ENCODE measurements around the gene PPP1R2C.

The PPP1R2C gene

DNA sequence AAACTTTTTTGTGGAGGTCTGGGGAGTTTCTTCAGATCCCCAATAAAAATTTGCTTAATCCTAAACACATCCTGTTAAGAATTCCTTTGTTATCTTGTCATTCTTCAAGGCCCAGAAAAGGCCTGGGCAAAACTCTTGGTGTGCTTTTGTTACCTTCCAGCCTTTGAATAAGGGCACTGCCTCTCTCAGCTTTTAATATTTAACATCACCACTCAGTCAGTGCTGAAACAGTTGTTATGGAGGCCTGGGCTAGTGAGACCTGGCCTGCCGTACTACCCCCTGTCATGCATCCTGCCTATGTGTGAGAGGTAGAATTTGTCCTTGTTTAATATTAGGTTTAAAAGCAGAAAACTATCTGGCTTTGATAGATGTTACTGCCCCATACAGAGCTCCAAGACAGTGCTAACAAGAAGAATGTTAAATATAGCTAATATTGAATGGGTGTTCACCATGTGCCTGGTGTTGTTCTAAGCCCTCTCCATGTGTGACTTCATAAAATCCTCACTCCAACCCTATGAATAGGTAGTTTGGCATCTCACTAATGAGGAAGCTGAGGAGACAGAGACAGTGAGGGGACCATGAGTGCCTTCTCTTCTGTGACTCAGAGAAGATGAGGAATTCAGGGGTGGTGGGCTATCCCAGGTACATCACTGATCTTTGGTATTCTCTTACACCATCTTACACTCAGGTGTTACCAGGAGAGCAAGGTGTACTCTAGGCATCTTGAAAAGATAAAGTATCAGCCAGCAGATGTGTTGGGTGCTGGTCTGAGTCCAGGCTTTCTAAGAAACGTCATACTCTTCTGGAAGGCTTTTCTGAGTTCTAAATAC, 6.2 kb downstream of the PPP1R2C start:
- no peak overlapping the region for H3K4me3 ChIP-seq (ENCODE audit: severe bottlenecking)
- H3K4me1 ChIP-seq (ENCODE audit: insufficient read depth, poor library complexity, severe bottlenecking): no peaks in the 10 kb centered on the region
- DNase-seq (ENCODE audit: low spot score): no peak
- no peak overlapping the region for H3K27ac ChIP-seq (ENCODE audit: poor library complexity, severe bottlenecking)
- H3K36me3 ChIP-seq (ENCODE audit: low read depth): no peaks in the 10 kb centered on the region
- H3K27me3 ChIP-seq (ENCODE audit: insufficient read depth, poor library complexity, severe bottlenecking): no peaks in the 10 kb centered on the region
- TF ChIP-seq, protein P1, sequence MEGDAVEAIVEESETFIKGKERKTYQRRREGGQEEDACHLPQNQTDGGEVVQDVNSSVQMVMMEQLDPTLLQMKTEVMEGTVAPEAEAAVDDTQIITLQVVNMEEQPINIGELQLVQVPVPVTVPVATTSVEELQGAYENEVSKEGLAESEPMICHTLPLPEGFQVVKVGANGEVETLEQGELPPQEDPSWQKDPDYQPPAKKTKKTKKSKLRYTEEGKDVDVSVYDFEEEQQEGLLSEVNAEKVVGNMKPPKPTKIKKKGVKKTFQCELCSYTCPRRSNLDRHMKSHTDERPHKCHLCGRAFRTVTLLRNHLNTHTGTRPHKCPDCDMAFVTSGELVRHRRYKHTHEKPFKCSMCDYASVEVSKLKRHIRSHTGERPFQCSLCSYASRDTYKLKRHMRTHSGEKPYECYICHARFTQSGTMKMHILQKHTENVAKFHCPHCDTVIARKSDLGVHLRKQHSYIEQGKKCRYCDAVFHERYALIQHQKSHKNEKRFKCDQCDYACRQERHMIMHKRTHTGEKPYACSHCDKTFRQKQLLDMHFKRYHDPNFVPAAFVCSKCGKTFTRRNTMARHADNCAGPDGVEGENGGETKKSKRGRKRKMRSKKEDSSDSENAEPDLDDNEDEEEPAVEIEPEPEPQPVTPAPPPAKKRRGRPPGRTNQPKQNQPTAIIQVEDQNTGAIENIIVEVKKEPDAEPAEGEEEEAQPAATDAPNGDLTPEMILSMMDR (IDR thresholded peaks at IDR 0.05; ENCODE audit: poor library complexity, severe bottlenecking): no peak
- ATAC-seq (ENCODE audit: low read depth): no peak
- H3K9me3 ChIP-seq (ENCODE audit: severe bottlenecking): no peaks in the 10 kb centered on the region

DNA sequence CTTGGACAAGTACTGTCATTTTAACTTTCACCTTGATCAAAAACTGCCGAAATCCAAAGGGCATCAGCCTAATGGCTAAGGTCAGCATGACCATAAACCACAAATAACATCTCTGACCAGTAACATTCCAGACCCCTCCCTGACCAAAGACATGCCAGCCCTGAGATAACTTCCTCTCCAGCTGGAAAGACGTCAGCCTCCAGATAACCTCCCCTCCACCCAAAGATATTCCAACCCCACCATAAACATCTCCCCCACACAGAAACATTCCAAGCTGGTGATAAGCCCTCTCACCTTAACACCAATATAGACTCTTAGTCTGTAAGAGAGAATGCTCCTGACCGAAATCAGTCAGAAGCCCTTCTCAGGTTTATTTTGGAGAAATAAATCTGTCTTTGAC, 7.4 kb downstream of the PPP1R2C start:
- H3K27me3 ChIP-seq (ENCODE audit: insufficient read depth, poor library complexity, severe bottlenecking): no peaks in the 10 kb centered on the region

DNA sequence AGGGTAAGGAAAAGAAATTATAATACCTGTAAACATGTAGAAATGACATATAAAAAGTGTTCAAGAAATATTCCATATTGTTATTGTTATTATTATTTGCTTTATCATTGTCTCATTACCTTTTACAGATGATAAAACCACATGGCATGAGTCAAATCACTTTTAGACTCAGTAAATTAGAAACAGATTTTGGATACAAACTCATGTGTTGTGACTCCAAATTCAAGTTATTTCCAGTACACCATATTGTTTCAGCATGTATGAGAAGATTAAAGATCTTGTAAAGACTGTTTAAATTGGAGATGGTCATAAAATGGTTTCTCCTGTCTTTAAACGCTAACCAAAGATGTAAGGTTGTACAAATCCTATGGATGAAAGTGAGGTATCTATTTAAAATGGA, 18.1 kb downstream of the PPP1R2C start:
- no peaks in the 10 kb centered on the region for H3K9me3 ChIP-seq (ENCODE audit: severe bottlenecking)
- H3K4me3 ChIP-seq (ENCODE audit: severe bottlenecking): no peak overlapping the region
- no peaks in the 10 kb centered on the region for H3K36me3 ChIP-seq (ENCODE audit: low read depth)
- H3K27ac ChIP-seq (ENCODE audit: poor library complexity, severe bottlenecking): no peak overlapping the region
- H3K4me1 ChIP-seq (ENCODE audit: insufficient read depth, poor library complexity, severe bottlenecking): no peaks in the 10 kb centered on the region
- DNase-seq (ENCODE audit: low spot score): no peak
- TF ChIP-seq, protein P1 (IDR thresholded peaks at IDR 0.05; ENCODE audit: poor library complexity, severe bottlenecking): no peak
- H3K27me3 ChIP-seq (ENCODE audit: insufficient read depth, poor library complexity, severe bottlenecking): no peaks in the 10 kb centered on the region
- no peak for ATAC-seq (ENCODE audit: low read depth)

More for the DNA sequence above, 7.4 kb downstream of the PPP1R2C start:
- TF ChIP-seq, protein P1 (IDR thresholded peaks at IDR 0.05; ENCODE audit: poor library complexity, severe bottlenecking): no peak
- Histone ChIP-seq H3K36me3 (ENCODE audit: low read depth) (no peaks in the 10 kb centered on the region), H3K4me1 (ENCODE audit: insufficient read depth, poor library complexity, severe bottlenecking) (no peaks in the 10 kb centered on the region), H3K27ac (ENCODE audit: poor library complexity, severe bottlenecking) (no peak overlapping the region), H3K4me3 (ENCODE audit: severe bottlenecking) (no peak overlapping the region), H3K9me3 (ENCODE audit: severe bottlenecking) (no peaks in the 10 kb centered on the region)
- ATAC-seq (ENCODE audit: low read depth): no peak
- no peak for DNase-seq (ENCODE audit: low spot score)

DNA sequence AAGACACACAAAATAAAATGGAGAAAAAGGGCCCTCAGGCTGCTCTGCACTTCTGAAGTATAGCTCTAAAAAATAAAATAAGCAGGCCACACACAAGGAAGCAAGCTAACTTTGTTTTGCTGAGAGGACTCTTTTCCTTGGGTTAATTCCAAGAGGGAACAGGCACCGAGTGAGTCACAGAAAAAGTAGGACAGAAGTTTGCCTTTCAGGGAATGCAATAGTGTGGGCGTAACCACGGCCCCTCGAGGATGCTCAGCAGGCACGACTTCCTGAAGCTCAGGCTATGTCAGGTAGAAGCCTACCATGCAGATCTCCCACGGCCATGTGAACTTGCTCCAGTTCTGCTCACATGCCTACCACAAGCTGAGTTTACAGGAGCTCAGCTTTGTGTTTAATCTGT, 22.1 kb downstream of the PPP1R2C start:
- Histone ChIP-seq H3K4me3 (ENCODE audit: severe bottlenecking) (no peak overlapping the region), H3K36me3 (ENCODE audit: low read depth) (no peaks in the 10 kb centered on the region), H3K27me3 (ENCODE audit: insufficient read depth, poor library complexity, severe bottlenecking) (no peaks in the 10 kb centered on the region), H3K27ac (ENCODE audit: poor library complexity, severe bottlenecking) (no peak overlapping the region), H3K4me1 (ENCODE audit: insufficient read depth, poor library complexity, severe bottlenecking) (no peaks in the 10 kb centered on the region), H3K9me3 (ENCODE audit: severe bottlenecking) (no peaks in the 10 kb centered on the region)
- ATAC-seq (ENCODE audit: low read depth) (no peak), DNase-seq (ENCODE audit: low spot score) (no peak)
- TF ChIP-seq, protein P1 (IDR thresholded peaks at IDR 0.05; ENCODE audit: poor library complexity, severe bottlenecking): no peak

DNA sequence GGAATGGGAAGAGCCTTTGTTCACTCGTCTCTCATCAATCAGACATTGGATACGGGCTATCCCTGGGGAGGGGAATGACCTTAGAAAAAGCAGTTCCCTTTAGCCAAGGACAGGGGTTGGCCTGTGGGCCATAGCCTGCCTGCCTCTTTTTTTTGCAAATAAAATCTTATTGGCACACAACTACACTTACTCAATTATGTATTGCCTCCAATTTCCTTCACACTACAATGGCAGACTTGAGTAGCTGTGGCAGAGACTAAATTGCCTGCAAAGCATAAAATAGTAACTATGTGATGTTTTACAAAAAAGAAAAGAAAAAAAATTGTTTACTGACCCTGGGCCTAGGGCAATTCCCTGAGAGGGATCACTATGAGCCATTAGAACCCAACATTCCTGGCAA, 23.4 kb downstream of the PPP1R2C start:
- H3K4me1 ChIP-seq (ENCODE audit: insufficient read depth, poor library complexity, severe bottlenecking): no peaks in the 10 kb centered on the region
- DNase-seq (ENCODE audit: low spot score) (no peak), ATAC-seq (ENCODE audit: low read depth) (no peak)
- no peaks in the 10 kb centered on the region for H3K9me3 ChIP-seq (ENCODE audit: severe bottlenecking)
- H3K27me3 ChIP-seq (ENCODE audit: insufficient read depth, poor library complexity, severe bottlenecking): no peaks in the 10 kb centered on the region
- TF ChIP-seq, protein P1 (IDR thresholded peaks at IDR 0.05; ENCODE audit: poor library complexity, severe bottlenecking): no peak
- no peak overlapping the region for H3K4me3 ChIP-seq (ENCODE audit: severe bottlenecking)
- H3K27ac ChIP-seq (ENCODE audit: poor library complexity, severe bottlenecking): no peak overlapping the region
- no peaks in the 10 kb centered on the region for H3K36me3 ChIP-seq (ENCODE audit: low read depth)
